GM12892 (cell line): ENCODE results near the gene PAM16.

Experiments used
- DNase-seq: peaks from one replicate; pipeline ENCODE4 v3.0.0; 2011; ENCODE audit not compliant: insufficient read length
- FAIRE-seq: peaks from 2 replicates; lab custom pipeline; 2011; peaks lifted over from hg19 to GRCh38; lab: Jason Lieb, UNC
- POLR2A ChIP-seq: IDR thresholded peaks from 2 replicates; pipeline ENCODE4 v1.6.1; 2011; ENCODE audit warnings: low read depth, low read length, control low read depth
- POLR2AphosphoS5 ChIP-seq: IDR thresholded peaks from 2 replicates; pipeline ENCODE4 v1.6.1; 2011; ENCODE audit warnings: low read depth, low read length, control low read depth
- TAF1 ChIP-seq: IDR thresholded peaks from 2 replicates; pipeline ENCODE4 v1.6.1; 2011; ENCODE audit warnings: low read depth, mild to moderate bottlenecking, control low read depth, low read length, borderline replicate concordance

The PAM16 gene

GRCh38 chr16:4316864-4317531 is 34.1 kb downstream of the PAM16 start:
- no peak for TF ChIP-seq POLR2A
- DNase-seq (no peak), FAIRE-seq (no peak)

- FAIRE-seq (no peak), DNase-seq (no peak)
- TF ChIP-seq POLR2AphosphoS5 (no peak), TAF1 (no peak), POLR2A (no peak)
Observed at GRCh38 chr16:4316108-4316863, 34.8 kb downstream of the PAM16 start.

GRCh38 chr16:4315186-4316107 is 35.7 kb downstream of the PAM16 start, which contains the start of gene GLIS2:
GLIS2 (plus strand) TSS chr16:4316067; CDS start chr16:4332281, 16,214 bp downstream.
- FAIRE-seq, result no peak
- TF ChIP-seq TAF1, result no peak
- TF ChIP-seq POLR2AphosphoS5, result no peak
- no peak for TF ChIP-seq POLR2A
- DNase-seq, result no peak

GRCh38 chr16:4314532-4315185 is 36.5 kb downstream of the PAM16 start:
- TF ChIP-seq TAF1 (no peak), POLR2A (no peak), POLR2AphosphoS5 (no peak)
- FAIRE-seq (peak; percentile 65), DNase-seq (no peak)

GRCh38 chr16:4313563-4314531 is 37.3 kb downstream of the PAM16 start:
- DNase-seq (peak; percentile 68), FAIRE-seq (peak; percentile 21)
- TF ChIP-seq TAF1 (no peak), POLR2AphosphoS5 (no peak), POLR2A (no peak)

- peak; percentile 64 for DNase-seq
- TF ChIP-seq POLR2AphosphoS5 (no peak), POLR2A (no peak), TAF1 (no peak)
- no peak for FAIRE-seq
Observed at GRCh38 chr16:4309833-4310266, 41.3 kb downstream of the PAM16 start.

GRCh38 chr16:4309102-4309832 is 41.9 kb downstream of the PAM16 start:
- no peak for FAIRE-seq
- no peak for TF ChIP-seq TAF1
- TF ChIP-seq POLR2AphosphoS5, result no peak
- TF ChIP-seq POLR2A, result no peak
- DNase-seq, result no peak

- TF ChIP-seq POLR2A (peak; percentile 79), TAF1 (peak; percentile 58), POLR2AphosphoS5 (peak; percentile 81)
- FAIRE-seq (peak; percentile 93), DNase-seq (peak; percentile 97)
Observed at GRCh38 chr16:4307215-4308037, 43.7 kb downstream of the PAM16 start.

GRCh38 chr16:4306470-4307214 is 44.5 kb downstream of the PAM16 start:
- FAIRE-seq, result peak; percentile 61
- DNase-seq, result no peak

More at GRCh38 chr16:4306470-4307214, 44.5 kb downstream of the PAM16 start:
- TF ChIP-seq TAF1 (no peak), POLR2A (peak; percentile 34; the same call in 1 of the 2 replicates)
